DND-41 (cell line): ENCODE results near the gene SMAD6.

Source experiments
- EZH2 ChIP-seq: IDR thresholded peaks from 3 replicates; pipeline ENCODE4 v1.6.1; 2012; ENCODE audit warnings: borderline replicate concordance, low read depth, mild to moderate bottlenecking, moderate library complexity, low read length, inconsistent platforms; ENCODE audit not compliant: severe bottlenecking
- TF ChIP-seq, protein P1 (sequence below): IDR thresholded peaks from 2 replicates; pipeline ENCODE4 v1.5.1; 2012; ENCODE audit warnings: borderline replicate concordance, low read length, moderate library complexity, mild to moderate bottlenecking; ENCODE audit not compliant: poor library complexity, severe bottlenecking; ENCODE audit errors: extremely low read depth

- TF ChIP-seq, protein P1, sequence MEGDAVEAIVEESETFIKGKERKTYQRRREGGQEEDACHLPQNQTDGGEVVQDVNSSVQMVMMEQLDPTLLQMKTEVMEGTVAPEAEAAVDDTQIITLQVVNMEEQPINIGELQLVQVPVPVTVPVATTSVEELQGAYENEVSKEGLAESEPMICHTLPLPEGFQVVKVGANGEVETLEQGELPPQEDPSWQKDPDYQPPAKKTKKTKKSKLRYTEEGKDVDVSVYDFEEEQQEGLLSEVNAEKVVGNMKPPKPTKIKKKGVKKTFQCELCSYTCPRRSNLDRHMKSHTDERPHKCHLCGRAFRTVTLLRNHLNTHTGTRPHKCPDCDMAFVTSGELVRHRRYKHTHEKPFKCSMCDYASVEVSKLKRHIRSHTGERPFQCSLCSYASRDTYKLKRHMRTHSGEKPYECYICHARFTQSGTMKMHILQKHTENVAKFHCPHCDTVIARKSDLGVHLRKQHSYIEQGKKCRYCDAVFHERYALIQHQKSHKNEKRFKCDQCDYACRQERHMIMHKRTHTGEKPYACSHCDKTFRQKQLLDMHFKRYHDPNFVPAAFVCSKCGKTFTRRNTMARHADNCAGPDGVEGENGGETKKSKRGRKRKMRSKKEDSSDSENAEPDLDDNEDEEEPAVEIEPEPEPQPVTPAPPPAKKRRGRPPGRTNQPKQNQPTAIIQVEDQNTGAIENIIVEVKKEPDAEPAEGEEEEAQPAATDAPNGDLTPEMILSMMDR: no peak
- TF ChIP-seq EZH2: peak; percentile 91
Observed at GRCh38 chr15:66704019-66704802, 2.2 kb downstream of the SMAD6 start.
